RWPE2 (cell line): ENCODE measurements around the gene SASH1.

Source experiments
- ATAC-seq: fragments of 200-7000 bp; cut with Tn5 transposase; 3 replicates; pipeline ENCODE4 v1.9.1; 2021; ENCODE audit warnings: low read depth
- DNase-seq: peaks from one replicate; pipeline ENCODE4 v3.0.0-alpha.2; 2020; ENCODE audit warnings: low spot score
- H3K27ac ChIP-seq: fragments of 450-650 bp; 2 replicates; pipeline ENCODE4 v1.5.1; 2017; ENCODE audit warnings: mild to moderate bottlenecking; ENCODE audit not compliant: poor library complexity, severe bottlenecking
- H3K27me3 ChIP-seq: fragments of 250-450 bp; sonication (Bioruptor Pico); 2 replicates; pipeline ENCODE4 v1.5.1; 2021; ENCODE audit warnings: mild to moderate bottlenecking, moderate library complexity; ENCODE audit not compliant: insufficient read depth, poor library complexity, severe bottlenecking
- H3K36me3 ChIP-seq: fragments of 250-450 bp; sonication (Bioruptor Pico); 2 replicates; pipeline ENCODE4 v1.5.1; 2020; ENCODE audit warnings: low read depth, mild to moderate bottlenecking, moderate library complexity
- H3K4me1 ChIP-seq: fragments of 250-450 bp; sonication (Bioruptor Pico); 2 replicates; pipeline ENCODE4 v1.5.1; 2021; ENCODE audit warnings: mild to moderate bottlenecking, moderate library complexity; ENCODE audit not compliant: insufficient read depth, poor library complexity, severe bottlenecking
- H3K4me3 ChIP-seq: fragments of 250-450 bp; sonication (Bioruptor Pico); 2 replicates; pipeline ENCODE4 v1.5.1; 2021; ENCODE audit warnings: mild to moderate bottlenecking, moderate library complexity; ENCODE audit not compliant: severe bottlenecking
- H3K9me3 ChIP-seq: fragments of 250-450 bp; sonication (Bioruptor Pico); 2 replicates; pipeline ENCODE4 v1.5.1; 2021; ENCODE audit warnings: mild to moderate bottlenecking, moderate library complexity; ENCODE audit not compliant: severe bottlenecking
- TF ChIP-seq, protein P1 (sequence below): fragments of 450-650 bp; IDR thresholded peaks from one replicate; pipeline ENCODE4 v1.5.1; 2017; ENCODE audit warnings: mild to moderate bottlenecking, moderate library complexity; ENCODE audit not compliant: poor library complexity, severe bottlenecking

The SASH1 gene

DNA sequence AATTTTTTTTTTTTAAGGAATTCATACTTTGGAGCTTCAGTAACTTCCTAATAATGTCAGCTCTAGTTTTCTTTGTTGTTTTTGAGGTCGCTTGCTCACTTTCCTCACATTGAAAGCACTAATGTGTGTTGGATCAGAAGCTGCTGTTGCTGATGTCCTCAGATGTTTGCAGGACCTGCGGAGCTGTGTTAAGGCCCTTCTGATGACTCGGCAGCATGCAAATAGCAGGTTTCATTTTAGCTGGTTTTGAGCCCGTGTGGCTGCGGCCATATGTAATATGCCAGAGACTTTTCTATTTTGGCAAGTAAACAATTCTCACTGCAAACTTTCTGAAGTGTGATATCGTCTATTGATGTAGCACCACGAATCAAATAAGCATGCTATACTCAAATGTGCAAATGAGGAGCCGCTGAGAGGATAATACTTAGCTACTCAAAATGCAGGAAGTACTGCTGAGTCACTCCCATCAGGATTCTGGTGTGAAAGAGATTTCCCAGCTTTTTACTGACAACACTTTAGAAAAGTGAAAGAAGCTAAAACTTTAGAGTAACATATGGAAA lies 187.8 kb downstream of the SASH1 start:
- no peak overlapping the region for H3K4me3 ChIP-seq
- no peaks in the 10 kb centered on the region for H3K27me3 ChIP-seq
- H3K4me1 ChIP-seq, result peaks cover 10% of the 10 kb centered on the region
- TF ChIP-seq, protein P1, sequence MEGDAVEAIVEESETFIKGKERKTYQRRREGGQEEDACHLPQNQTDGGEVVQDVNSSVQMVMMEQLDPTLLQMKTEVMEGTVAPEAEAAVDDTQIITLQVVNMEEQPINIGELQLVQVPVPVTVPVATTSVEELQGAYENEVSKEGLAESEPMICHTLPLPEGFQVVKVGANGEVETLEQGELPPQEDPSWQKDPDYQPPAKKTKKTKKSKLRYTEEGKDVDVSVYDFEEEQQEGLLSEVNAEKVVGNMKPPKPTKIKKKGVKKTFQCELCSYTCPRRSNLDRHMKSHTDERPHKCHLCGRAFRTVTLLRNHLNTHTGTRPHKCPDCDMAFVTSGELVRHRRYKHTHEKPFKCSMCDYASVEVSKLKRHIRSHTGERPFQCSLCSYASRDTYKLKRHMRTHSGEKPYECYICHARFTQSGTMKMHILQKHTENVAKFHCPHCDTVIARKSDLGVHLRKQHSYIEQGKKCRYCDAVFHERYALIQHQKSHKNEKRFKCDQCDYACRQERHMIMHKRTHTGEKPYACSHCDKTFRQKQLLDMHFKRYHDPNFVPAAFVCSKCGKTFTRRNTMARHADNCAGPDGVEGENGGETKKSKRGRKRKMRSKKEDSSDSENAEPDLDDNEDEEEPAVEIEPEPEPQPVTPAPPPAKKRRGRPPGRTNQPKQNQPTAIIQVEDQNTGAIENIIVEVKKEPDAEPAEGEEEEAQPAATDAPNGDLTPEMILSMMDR, result no peak
- DNase-seq, result no peak
- peaks cover 12% of the 10 kb centered on the region for H3K36me3 ChIP-seq
- ATAC-seq, result 0 out of 3 replicates have a peak, but pooled peaks have one; percentile 25
- no peak overlapping the region for H3K27ac ChIP-seq
- H3K9me3 ChIP-seq, result no peaks in the 10 kb centered on the region

DNA sequence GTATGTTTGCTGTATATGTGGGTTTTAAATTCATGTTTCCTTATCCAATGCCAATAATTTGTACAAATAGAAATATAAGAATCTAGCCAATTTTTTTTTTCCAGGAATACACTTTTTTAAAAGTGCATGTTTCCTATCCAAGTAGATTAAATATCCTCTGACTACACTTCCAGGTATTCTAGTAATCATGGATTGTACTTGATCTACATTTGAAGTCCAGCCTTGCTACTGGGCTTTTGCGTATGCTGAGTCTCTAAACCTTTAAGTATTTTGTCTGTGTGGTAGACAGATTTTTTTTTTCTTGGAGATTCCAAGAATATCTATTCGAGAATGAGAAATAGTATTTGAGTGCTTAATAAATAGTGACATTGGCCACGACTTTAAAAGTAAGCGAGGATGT lies 188.3 kb downstream of the SASH1 start:
- Histone ChIP-seq H3K27ac (no peak overlapping the region), H3K4me3 (no peak overlapping the region), H3K4me1 (peaks cover 10% of the 10 kb centered on the region), H3K36me3 (peaks cover 13% of the 10 kb centered on the region), H3K9me3 (no peaks in the 10 kb centered on the region), H3K27me3 (no peaks in the 10 kb centered on the region)
- no peak for ATAC-seq
- DNase-seq, result no peak
- TF ChIP-seq, protein P1, result no peak

DNA sequence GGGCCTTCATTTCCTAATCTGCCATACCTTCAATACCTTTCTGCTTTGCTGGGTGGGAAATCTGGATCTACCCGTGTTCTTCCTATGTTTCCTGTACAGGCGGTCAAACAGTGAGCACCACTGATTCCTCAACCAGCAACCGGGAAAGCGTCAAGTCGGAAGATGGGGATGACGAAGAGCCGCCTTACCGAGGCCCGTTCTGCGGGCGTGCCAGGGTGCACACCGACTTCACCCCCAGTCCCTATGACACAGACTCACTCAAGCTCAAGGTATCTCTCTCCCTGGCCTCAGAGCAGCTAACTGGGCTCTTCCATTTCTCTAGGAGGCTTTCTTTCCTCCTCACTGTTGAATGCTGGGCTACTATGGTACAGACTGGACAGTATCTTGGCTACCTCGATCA lies 190.1 kb downstream of the SASH1 start:
- Histone ChIP-seq H3K27ac (no peak overlapping the region), H3K4me1 (peaks cover 10% of the 10 kb centered on the region), H3K9me3 (no peaks in the 10 kb centered on the region), H3K4me3 (no peak overlapping the region), H3K27me3 (no peaks in the 10 kb centered on the region), H3K36me3 (peaks cover 13% of the 10 kb centered on the region)
- DNase-seq, result no peak
- TF ChIP-seq, protein P1, result no peak
- ATAC-seq, result no peak

DNA sequence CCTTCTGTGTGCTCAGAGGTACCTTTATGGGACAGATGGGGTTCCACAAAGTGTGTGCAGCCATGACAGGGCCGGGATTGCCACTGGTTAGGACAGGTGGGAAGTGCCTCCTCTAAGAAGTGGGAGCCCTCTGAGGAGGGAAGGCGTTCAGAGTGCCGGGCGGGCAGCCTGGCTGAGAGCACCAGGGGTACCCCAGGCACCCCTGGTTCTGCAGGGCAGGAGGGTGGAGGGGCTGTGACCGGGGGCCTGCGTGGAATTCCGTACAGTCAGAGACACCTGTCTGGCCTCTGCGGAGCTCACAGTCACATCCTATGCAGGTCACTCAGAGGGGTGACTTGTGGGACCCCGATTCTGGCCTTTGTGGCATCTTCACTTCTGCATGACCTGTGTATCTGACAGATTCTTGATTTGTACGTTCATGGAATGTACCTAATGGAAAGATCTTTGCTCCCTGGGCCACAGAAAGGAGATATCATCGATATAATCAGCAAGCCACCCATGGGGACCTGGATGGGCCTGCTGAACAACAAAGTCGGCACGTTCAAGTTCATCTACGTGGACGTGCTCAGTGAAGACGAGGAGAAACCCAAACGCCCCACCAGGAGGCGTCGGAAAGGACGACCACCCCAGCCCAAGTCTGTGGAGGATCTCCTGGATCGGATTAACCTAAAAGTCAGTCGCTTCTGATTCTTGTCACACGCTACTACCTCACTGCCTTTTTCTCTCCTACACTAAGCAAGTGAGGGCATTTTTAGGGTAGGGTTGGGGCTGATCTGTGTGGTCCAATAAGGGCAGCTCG lies 190.9 kb downstream of the SASH1 start:
- TF ChIP-seq, protein P1, result no peak
- Histone ChIP-seq H3K4me1 (peaks cover 10% of the 10 kb centered on the region), H3K4me3 (no peak overlapping the region), H3K36me3 (peaks cover 13% of the 10 kb centered on the region), H3K27me3 (no peaks in the 10 kb centered on the region), H3K9me3 (no peaks in the 10 kb centered on the region), H3K27ac (no peak overlapping the region)
- no peak for ATAC-seq
- DNase-seq, result no peak

DNA sequence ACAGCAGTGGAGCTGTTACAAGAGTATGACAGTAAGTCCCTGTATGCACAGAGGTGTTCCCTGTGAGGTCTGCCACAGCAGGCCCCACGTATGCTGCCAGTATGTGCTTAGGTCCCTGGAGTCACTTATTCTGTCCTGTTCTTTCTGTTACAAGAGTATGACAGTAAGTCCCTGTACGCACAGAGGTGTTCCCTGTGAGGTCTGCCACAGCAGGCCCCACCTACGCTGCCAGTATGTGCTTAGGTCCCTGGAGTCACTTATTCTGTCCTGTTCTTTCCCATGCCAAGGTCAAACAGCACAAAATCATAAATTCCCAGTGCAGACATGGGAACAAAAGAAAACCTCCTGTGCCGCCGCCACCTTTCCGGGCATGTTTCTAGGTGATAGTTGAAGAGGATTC lies 192.2 kb downstream of the SASH1 start:
- Histone ChIP-seq H3K9me3 (no peaks in the 10 kb centered on the region), H3K27me3 (no peaks in the 10 kb centered on the region), H3K4me1 (peaks cover 10% of the 10 kb centered on the region), H3K36me3 (peaks cover 17% of the 10 kb centered on the region), H3K4me3 (no peak overlapping the region), H3K27ac (no peak overlapping the region)
- ATAC-seq (no peak), DNase-seq (no peak)
- TF ChIP-seq, protein P1, result no peak
